GM19193 (cell line): ENCODE measurements around the gene ADCY9.

ENCODE experiments used
- POLR2A ChIP-seq: IDR thresholded peaks from 4 replicates; pipeline ENCODE4 v1.6.1; 2011; ENCODE audit not compliant: insufficient read depth, insufficient read length; ENCODE audit errors: extremely low read depth

Gene ADCY9

DNA sequence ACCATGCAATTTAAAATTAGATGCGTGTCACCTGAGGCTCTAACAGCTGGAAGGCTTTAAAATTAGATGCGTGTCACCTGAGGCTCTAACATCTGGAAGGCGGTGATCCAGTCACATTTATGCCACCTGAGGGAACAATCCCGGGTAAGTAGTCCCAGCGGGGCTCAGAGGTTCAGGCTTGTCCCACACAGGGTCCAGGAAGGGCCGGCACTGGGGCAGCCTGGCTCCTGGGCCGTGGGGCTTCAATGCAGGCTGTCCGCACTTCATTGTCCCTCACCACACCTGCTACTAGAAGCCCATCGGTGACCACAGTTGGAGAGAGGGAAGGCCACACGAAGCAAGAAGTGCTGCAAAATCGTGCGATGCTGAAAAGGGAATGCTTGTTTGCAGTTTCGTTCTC is 15.4 kb upstream of the ADCY9 start:
- no peak for TF ChIP-seq POLR2A

GRCh38 chr16:4124535-4125294 is 8.5 kb upstream of the ADCY9 start:
- TF ChIP-seq POLR2A = no peak

DNA sequence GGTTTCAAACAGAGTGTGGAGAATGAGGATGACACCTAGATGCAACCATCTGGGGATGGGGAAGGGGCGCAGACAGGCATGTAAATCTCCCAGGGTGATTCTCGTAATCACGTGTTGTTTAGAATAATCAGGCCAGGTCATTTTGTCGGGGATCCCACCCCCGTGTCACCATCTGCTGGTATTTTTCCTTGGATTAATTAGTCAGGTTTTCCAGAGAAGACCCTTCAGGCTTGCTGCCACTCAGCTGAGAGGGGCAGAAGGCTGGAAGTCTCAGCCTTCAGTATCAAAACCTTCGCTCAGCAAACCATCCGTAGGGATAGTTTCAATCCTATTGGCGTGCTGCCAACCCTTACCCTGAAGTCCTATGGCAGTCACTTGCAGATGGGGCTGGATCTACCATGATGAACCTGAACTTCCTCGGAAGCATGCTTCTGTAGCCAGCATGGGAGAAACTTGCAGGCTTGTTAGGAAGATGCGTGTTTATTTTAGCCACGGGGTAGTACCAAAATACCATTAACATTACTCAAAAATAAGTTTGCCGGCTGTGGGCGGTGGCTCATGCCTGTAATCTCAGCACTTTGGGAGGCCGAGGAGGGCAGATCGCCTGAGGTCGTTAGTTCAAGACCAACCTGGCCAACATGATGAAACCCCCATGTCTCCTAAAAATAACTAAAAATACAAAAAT is 7.5 kb upstream of the ADCY9 start:
- no peak for TF ChIP-seq POLR2A

DNA sequence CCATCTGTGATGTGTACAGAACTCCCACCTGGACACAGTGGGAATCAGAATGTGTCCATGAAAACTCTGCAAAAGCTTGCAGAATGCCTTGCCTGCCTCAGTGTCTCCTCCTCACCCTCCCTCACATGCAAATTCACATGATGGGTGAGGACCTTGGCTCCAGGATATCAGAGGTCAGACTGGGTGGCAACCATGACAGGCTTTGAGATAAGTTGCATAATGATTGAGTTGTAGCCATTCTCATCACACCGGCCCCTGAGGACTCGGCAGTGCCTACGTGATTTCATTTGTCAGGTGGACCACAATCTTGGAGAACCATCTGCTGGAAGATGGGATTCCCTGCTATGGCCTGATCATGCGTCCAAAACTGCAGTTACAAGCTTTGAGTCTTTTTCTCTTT is 3.9 kb upstream of the ADCY9 start:
- no peak for TF ChIP-seq POLR2A

DNA sequence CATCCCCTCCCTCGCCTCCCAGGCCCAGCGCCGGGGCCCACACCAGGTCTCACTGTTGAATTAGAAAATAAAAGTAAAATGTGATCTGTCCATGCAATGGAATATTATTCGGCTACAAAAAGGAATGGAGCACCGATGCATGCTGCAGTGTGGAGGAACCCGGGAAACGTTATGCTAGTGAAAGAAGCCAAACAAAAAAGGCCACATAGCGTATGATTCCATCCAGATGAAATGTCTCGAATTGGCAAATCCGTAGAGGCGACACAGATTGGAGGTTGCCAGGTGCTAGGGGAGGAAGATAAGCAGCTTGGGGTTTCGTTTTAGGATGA is 972 bp upstream of the ADCY9 start:
- no peak for TF ChIP-seq POLR2A

- TF ChIP-seq POLR2A = no peak
Measured at GRCh38 chr16:4115949-4116318, 308 bp downstream of the ADCY9 start.

GRCh38 chr16:4115209-4115948 is 863 bp downstream of the ADCY9 start:
- no peak for TF ChIP-seq POLR2A

DNA sequence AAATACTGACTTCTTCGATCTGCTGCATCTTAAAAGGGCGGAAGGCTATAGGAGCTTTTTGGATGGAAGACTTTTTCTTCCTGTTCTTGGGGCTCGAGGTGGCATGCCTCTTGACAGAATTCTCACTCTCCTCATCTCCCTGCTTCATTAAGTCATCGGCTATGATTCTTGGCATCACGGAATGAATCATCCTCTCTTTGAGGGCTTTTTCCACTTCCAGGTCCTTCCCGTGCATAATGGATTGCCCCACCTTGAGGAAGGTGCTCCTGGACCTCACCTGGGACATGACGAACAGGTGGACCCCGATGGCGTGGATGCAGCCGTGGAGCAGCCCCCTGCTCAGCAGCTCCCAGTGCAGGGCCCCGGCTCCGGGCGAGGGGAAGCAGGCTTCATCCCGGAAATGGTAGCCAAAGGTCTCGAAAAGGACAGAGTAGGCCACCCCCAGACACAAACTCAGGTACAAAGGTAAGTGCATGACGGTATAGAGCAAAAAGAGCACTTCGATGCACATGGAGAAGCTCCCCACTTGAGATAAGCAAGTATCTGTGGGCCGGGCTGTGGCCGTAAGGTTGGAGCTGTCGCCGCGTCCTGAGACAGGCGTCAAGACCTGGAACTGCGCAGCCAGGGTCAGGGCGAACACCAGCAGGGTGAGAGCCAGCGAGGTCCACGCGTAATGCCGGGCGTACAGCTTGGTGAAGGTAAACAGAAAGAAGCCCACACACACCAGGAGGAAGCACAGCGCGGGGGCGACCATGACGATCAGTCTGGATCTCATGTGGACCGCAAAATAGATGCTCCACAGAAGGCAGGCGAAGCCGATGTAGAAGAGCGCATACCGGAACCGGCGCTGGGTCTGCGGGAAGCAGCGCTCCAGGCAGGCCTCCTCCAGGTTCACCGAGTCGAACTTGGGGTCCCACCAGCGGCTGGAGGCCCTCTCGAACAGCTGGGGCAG is 1.7 kb downstream of the ADCY9 start:
- TF ChIP-seq POLR2A = no peak

DNA sequence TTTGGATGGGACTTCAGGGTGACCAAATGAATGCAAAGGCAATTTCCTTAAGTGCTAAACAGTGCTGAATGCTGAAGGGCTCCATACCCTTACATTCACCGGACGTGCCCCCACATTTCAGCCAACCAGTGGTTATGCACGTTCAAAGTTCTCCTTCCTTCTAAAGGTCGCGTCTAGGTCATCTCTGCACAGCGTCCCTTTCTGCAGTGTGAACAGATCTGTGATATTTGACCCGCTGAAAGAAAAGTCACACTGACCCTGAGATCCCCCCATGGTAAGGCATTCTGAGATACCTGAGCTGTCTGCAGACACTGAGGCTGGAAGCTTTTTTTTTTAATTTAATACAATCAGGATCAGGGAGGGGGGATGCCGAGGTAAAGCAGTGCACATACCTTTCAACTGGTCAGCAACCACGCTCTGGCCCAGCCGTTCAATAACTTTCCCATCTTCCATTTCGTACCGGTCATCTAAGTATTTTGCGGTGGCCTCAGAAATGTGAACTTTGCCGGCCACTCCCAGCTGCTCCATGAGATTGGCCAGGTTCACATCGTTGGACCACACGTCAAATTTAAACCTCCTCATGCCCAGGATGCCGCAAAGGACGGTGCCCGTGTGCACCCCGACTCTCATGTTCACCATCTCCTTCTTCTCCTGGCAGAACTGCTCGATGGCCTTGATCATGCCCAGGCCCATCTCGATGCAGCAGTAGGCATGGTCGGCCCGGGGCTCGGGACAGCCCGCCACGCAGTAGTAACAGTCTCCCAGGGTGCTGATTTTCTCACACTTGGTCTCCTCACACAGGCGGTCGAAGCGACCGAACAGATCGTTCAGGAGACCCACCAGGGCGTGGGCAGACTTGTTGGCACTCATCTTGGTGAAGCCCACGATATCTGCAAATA is 2.6 kb downstream of the ADCY9 start:
- TF ChIP-seq POLR2A = no peak

- TF ChIP-seq POLR2A = no peak
Measured at GRCh38 chr16:4111748-4112696, 4.2 kb downstream of the ADCY9 start.

DNA sequence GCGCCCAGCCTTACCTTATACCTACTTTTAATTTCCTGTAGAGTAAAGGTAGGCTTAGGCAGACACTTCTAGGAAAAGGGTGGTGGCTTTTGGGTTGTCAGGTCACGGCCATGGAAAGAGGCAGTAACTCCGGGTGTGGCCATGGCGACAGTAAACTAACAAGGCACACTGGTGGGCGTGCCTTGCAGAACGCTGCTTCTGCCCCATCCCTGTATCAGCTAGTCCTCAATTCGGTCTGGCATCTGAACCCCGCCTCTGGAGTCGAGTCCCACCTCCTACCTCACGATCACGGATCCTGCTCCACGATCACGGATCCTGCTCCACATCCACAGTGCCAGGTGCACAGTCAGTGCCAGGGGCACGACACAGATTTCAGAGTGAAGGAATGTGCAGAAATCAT is 5.6 kb downstream of the ADCY9 start:
- TF ChIP-seq POLR2A = no peak

DNA sequence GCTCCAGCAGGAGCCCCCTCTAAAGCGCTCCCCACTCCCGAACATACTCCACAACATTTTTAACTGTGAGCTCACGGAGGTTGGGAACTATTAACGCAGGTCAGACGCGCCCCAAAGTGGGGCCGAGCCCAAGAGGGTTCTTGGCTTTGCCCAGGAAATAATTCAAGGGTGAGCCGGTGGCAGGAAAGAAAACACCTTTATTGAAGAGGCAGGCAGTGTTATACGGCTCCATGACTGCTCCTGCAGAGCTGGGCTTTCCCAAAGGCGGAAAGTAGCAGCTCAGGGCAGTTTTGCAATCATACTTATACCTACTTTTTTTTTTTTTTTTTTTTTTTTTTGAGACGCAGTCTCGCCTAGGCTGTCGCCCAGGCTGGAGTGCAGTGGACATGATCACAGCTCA is 6.2 kb downstream of the ADCY9 start:
- no peak for TF ChIP-seq POLR2A

GRCh38 chr16:4109250-4109736 is 6.9 kb downstream of the ADCY9 start:
- no peak for TF ChIP-seq POLR2A
